ENCODE measurements around the gene RTKN2.

The RTKN2 gene

DNA sequence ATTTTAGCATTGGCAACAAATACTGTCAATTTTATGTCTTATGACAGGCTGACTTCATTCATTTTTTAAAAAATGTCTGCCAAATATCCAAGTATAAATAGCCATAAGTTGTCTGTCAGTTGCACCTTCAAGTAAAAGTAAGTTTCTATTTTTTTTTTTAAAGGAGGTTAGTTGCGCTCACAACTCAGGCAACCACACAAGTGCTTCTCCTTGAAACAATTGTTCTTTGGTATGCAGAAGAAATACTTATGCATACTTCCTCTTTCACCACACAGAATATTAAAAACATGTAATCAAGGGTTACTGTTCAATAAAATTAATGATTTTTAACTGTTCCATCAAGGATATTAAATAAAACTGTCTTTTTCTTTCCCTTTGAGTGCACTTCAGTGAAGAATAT, 97.9 kb downstream of the RTKN2 start:
- Histone ChIP-seq H3K9me3 (ENCODE audit: severe bottlenecking) (peaks cover 14% of the 10 kb centered on the region), H3K4me1 (ENCODE audit: insufficient read depth, poor library complexity, severe bottlenecking) (no peaks in the 10 kb centered on the region), H3K27ac (ENCODE audit: poor library complexity, severe bottlenecking) (no peak overlapping the region), H3K27me3 (ENCODE audit: insufficient read depth, poor library complexity, severe bottlenecking) (no peaks in the 10 kb centered on the region), H3K4me3 (ENCODE audit: severe bottlenecking) (no peak overlapping the region), H3K36me3 (ENCODE audit: low read depth) (no peaks in the 10 kb centered on the region)
- TF ChIP-seq, protein P1, sequence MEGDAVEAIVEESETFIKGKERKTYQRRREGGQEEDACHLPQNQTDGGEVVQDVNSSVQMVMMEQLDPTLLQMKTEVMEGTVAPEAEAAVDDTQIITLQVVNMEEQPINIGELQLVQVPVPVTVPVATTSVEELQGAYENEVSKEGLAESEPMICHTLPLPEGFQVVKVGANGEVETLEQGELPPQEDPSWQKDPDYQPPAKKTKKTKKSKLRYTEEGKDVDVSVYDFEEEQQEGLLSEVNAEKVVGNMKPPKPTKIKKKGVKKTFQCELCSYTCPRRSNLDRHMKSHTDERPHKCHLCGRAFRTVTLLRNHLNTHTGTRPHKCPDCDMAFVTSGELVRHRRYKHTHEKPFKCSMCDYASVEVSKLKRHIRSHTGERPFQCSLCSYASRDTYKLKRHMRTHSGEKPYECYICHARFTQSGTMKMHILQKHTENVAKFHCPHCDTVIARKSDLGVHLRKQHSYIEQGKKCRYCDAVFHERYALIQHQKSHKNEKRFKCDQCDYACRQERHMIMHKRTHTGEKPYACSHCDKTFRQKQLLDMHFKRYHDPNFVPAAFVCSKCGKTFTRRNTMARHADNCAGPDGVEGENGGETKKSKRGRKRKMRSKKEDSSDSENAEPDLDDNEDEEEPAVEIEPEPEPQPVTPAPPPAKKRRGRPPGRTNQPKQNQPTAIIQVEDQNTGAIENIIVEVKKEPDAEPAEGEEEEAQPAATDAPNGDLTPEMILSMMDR (IDR thresholded peaks at IDR 0.05; ENCODE audit: poor library complexity, severe bottlenecking): no peak
- ATAC-seq (ENCODE audit: low read depth) (no peak), DNase-seq (ENCODE audit: low spot score) (no peak)

DNA sequence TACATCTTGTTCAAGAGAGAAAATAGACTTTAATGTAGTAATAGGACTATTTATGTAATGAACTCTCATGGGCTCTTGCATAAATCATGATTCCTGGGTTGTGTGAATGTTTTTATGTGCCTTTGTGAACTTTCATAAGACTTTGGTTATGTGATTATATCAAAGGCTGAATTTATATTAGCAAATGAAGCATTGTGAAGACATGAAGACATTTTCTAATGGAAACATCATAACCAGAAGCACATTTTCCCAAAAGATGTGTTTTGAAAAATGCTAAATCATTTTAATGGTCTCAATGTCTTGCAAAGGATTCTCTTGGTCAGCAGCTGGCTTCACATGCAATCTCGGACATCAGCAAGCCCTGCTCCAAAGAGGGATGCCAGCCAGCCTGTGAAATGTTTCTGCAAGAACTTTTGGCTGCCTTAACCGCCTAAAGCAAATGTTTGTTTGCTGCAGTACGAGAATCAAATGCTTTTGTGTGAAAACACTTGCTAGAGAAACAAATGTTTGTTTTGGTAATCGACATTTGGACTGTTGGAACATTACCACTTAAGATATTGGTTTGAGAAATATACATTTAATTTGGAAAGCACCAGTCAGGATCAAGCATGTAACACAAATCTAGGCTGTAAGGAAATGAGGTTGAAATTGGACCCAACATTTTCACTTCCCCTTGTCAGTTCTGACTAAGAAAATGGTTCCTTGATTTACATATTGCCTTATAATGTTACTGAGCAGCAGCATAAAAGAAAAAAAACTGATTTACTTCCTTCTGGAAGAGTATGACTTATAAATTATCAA, 102.1 kb downstream of the RTKN2 start:
- Histone ChIP-seq H3K27ac (ENCODE audit: poor library complexity, severe bottlenecking) (no peak overlapping the region), H3K36me3 (ENCODE audit: low read depth) (no peaks in the 10 kb centered on the region), H3K4me1 (ENCODE audit: insufficient read depth, poor library complexity, severe bottlenecking) (no peaks in the 10 kb centered on the region), H3K4me3 (ENCODE audit: severe bottlenecking) (no peak overlapping the region), H3K9me3 (ENCODE audit: severe bottlenecking) (no peaks in the 10 kb centered on the region), H3K27me3 (ENCODE audit: insufficient read depth, poor library complexity, severe bottlenecking) (no peaks in the 10 kb centered on the region)
- DNase-seq (ENCODE audit: low spot score) (no peak), ATAC-seq (ENCODE audit: low read depth) (no peak)
- TF ChIP-seq, protein P1 (IDR thresholded peaks at IDR 0.05; ENCODE audit: poor library complexity, severe bottlenecking): no peak

DNA sequence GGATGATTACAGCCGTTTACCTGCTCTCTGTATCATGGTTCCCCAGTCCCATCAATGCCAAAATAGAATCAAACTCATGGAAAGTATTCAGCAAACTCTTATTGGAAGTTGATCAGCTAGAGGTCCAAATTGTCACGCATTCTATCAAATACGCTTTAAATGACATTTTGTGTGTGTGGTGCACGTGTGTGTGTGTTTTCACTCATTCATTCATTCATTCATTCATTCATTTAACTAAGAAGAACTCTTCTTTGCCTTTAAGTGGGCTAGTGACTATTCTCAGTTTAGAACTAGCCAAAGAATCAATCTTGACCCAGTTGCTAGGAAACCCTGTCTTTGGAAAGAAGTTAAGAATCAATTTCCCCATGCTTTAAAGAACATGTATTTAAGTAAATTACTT, 102.8 kb downstream of the RTKN2 start:
- Histone ChIP-seq H3K9me3 (ENCODE audit: severe bottlenecking) (no peaks in the 10 kb centered on the region), H3K4me3 (ENCODE audit: severe bottlenecking) (no peak overlapping the region), H3K27me3 (ENCODE audit: insufficient read depth, poor library complexity, severe bottlenecking) (no peaks in the 10 kb centered on the region), H3K4me1 (ENCODE audit: insufficient read depth, poor library complexity, severe bottlenecking) (no peaks in the 10 kb centered on the region), H3K36me3 (ENCODE audit: low read depth) (no peaks in the 10 kb centered on the region), H3K27ac (ENCODE audit: poor library complexity, severe bottlenecking) (no peak overlapping the region)
- TF ChIP-seq, protein P1 (IDR thresholded peaks at IDR 0.05; ENCODE audit: poor library complexity, severe bottlenecking): no peak
- DNase-seq (ENCODE audit: low spot score) (no peak), ATAC-seq (ENCODE audit: low read depth) (no peak)

DNA sequence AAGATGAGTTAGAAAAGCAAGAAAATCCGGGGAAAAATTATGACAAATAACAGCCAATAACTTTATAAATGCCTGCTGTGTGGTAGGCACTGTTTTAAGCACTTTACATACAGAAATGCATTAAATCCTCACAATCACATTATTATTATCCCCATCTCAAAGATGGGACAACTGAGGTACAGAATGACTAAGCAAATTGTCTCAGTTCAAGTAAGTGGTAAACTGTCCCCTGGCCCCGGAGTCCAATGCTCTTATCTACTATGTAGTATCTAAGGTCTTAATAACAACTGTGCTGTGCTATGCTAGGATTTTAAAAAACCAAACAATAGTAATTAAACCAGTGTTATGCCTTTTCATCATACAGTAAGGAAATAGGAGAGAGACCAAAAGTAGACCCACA, 105.6 kb downstream of the RTKN2 start:
- H3K4me3 ChIP-seq (ENCODE audit: severe bottlenecking): no peak overlapping the region
- H3K36me3 ChIP-seq (ENCODE audit: low read depth): no peaks in the 10 kb centered on the region
- H3K27me3 ChIP-seq (ENCODE audit: insufficient read depth, poor library complexity, severe bottlenecking): no peaks in the 10 kb centered on the region
- DNase-seq (ENCODE audit: low spot score) (no peak), ATAC-seq (ENCODE audit: low read depth) (no peak)
- H3K27ac ChIP-seq (ENCODE audit: poor library complexity, severe bottlenecking): no peak overlapping the region
- no peaks in the 10 kb centered on the region for H3K9me3 ChIP-seq (ENCODE audit: severe bottlenecking)
- TF ChIP-seq, protein P1 (IDR thresholded peaks at IDR 0.05; ENCODE audit: poor library complexity, severe bottlenecking): no peak
- no peaks in the 10 kb centered on the region for H3K4me1 ChIP-seq (ENCODE audit: insufficient read depth, poor library complexity, severe bottlenecking)

DNA sequence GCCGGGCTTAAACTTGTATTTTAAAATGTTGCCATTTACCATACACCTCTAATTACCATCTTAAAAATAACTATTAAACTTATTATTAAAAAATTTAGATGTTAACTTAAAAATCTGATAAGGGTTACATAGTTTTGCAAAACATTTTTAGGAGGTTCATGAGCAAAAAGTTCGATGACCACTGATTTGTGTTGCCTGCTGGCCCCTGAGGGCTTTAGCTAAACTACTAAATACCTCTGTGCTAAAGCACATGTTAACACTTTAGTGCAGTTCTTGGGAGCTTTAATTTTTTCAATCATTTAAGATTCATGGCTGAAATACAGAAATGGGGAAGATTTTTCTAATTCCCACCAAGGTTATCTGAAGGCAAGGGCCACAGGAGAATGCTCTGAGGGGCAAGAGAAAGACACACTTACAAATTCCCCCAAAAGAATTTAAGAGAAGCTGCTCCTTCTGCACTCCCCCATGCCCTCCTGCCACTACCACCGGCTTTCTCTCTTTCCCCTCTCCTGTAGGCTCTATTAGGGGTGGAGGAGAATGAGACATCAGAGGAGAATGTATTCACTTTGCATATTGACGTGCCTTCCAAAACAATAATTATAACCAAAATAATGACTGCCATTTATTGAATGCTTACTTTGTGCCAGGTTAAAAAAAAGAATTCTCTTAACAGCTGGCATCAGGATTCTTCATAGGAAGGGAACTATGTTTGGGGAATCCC, 106.2 kb downstream of the RTKN2 start:
- no peak overlapping the region for H3K4me3 ChIP-seq (ENCODE audit: severe bottlenecking)
- H3K4me1 ChIP-seq (ENCODE audit: insufficient read depth, poor library complexity, severe bottlenecking): no peaks in the 10 kb centered on the region
- no peaks in the 10 kb centered on the region for H3K36me3 ChIP-seq (ENCODE audit: low read depth)
- H3K27me3 ChIP-seq (ENCODE audit: insufficient read depth, poor library complexity, severe bottlenecking): no peaks in the 10 kb centered on the region
- DNase-seq (ENCODE audit: low spot score): no peak
- H3K27ac ChIP-seq (ENCODE audit: poor library complexity, severe bottlenecking): no peak overlapping the region
- no peaks in the 10 kb centered on the region for H3K9me3 ChIP-seq (ENCODE audit: severe bottlenecking)
- TF ChIP-seq, protein P1 (IDR thresholded peaks at IDR 0.05; ENCODE audit: poor library complexity, severe bottlenecking): no peak
- no peak for ATAC-seq (ENCODE audit: low read depth)

Measured in RWPE2 (cell line).